ENCODE data around the gene CCM2. TPM values are rescaled to one million over a fixed set of nuclear protein-coding genes. Genes with fewer than 3 reads are reported as not detected.

CCM2 gene
- total RNA-seq, 2 experiments from 2014 or later: 134 TPM

- no peak overlapping the region for H3K27ac Mint-ChIP-seq
- peaks cover 19% of the 10 kb centered on the region for H3K4me1 Mint-ChIP-seq
- CTCF ChIA-PET: interaction anchor here (0.8 to 4.1 kb wide), 6 partner anchors 9 to 171 kb away, joined by 3 to 26 read pairs (median 4); partner anchors contain the start of gene H2AZ2
- H3K27me3 Mint-ChIP-seq: no peaks in the 10 kb centered on the region
- POLR2A ChIA-PET: no interaction called here
- DNase-seq: no peak
- no peaks in the 10 kb centered on the region for H3K9me3 Mint-ChIP-seq
- peaks cover 44% of the 10 kb centered on the region for H3K36me3 Mint-ChIP-seq (ENCODE audit: low read depth)
- no peak overlapping the region for H3K4me3 Mint-ChIP-seq
Observed at GRCh38 chr7:44964384-44964830, 35.6 kb upstream of the CCM2 start.

- ChIA-PET POLR2A (no interaction called here), CTCF (interaction anchor here (1.0 to 4.1 kb wide), 4 partner anchors 9 to 170 kb away, joined by 3 to 26 read pairs (median 5); partner anchors contain the start of gene H2AZ2)
- Mint-ChIP-seq H3K4me3 (no peak overlapping the region), H3K36me3 (ENCODE audit: low read depth) (peaks cover 42% of the 10 kb centered on the region), H3K9me3 (no peaks in the 10 kb centered on the region), H3K27me3 (no peaks in the 10 kb centered on the region), H3K27ac (no peak overlapping the region), H3K4me1 (peaks cover 14% of the 10 kb centered on the region)
- DNase-seq: no peak
Observed at GRCh38 chr7:44964831-44965440, 35.1 kb upstream of the CCM2 start.

- no peak overlapping the region for H3K4me3 Mint-ChIP-seq
- POLR2A ChIA-PET: no interaction called here
Observed at GRCh38 chr7:44965441-44965903, 34.5 kb upstream of the CCM2 start.

GRCh38 chr7:44965937-44966730, 33.9 kb upstream of the CCM2 start:
- peaks cover 7% of the 10 kb centered on the region for H3K4me1 Mint-ChIP-seq
- H3K36me3 Mint-ChIP-seq (ENCODE audit: low read depth): peaks cover 39% of the 10 kb centered on the region
- no peaks in the 10 kb centered on the region for H3K27me3 Mint-ChIP-seq
- DNase-seq: no peak
- POLR2A ChIA-PET: interaction anchor here (0.6 kb wide), 1 partner anchor 10 kb away, joined by 3 read pairs; no protein-coding TSS in a partner anchor
- H3K9me3 Mint-ChIP-seq: no peaks in the 10 kb centered on the region
- H3K27ac Mint-ChIP-seq: peak overlapping the region; percentile 48
- CTCF ChIA-PET: interaction anchor here (0.5 kb wide), 1 partner anchor 431 kb away, joined by 5 read pairs; no protein-coding TSS in a partner anchor
- no peak overlapping the region for H3K4me3 Mint-ChIP-seq

More at GRCh38 chr7:44965441-44965903, 34.5 kb upstream of the CCM2 start:
- CTCF ChIA-PET: no interaction called here
- DNase-seq: no peak
- Mint-ChIP-seq H3K36me3 (ENCODE audit: low read depth) (peaks cover 37% of the 10 kb centered on the region), H3K27ac (no peak overlapping the region), H3K9me3 (no peaks in the 10 kb centered on the region), H3K27me3 (no peaks in the 10 kb centered on the region), H3K4me1 (peaks cover 8% of the 10 kb centered on the region)

- Mint-ChIP-seq H3K9me3 (no peaks in the 10 kb centered on the region), H3K4me1 (peaks cover 12% of the 10 kb centered on the region), H3K36me3 (ENCODE audit: low read depth) (peaks cover 45% of the 10 kb centered on the region), H3K4me3 (no peak overlapping the region), H3K27me3 (no peaks in the 10 kb centered on the region), H3K27ac (peak overlapping the region; percentile 25)
- CTCF ChIA-PET: interaction anchor here (0.5 kb wide), 1 partner anchor 432 kb away, joined by 5 read pairs; no protein-coding TSS in a partner anchor
- POLR2A ChIA-PET: interaction anchor here (0.6 to 0.9 kb wide), 2 partner anchors 10 to 11 kb away, joined by 3 to 5 read pairs; no protein-coding TSS in a partner anchor
- DNase-seq: no peak
Observed at GRCh38 chr7:44966731-44967538, 33.1 kb upstream of the CCM2 start.

GRCh38 chr7:44967571-44968446, 32.2 kb upstream of the CCM2 start:
- H3K27me3 Mint-ChIP-seq: no peaks in the 10 kb centered on the region
- no peak overlapping the region for H3K4me3 Mint-ChIP-seq
- H3K4me1 Mint-ChIP-seq: peaks cover 13% of the 10 kb centered on the region
- no peak overlapping the region for H3K27ac Mint-ChIP-seq
- DNase-seq: no peak
- ChIA-PET CTCF (no interaction called here), POLR2A (interaction anchor here (0.9 kb wide), 1 partner anchor 11 kb away, joined by 5 read pairs; no protein-coding TSS in a partner anchor)
- no peaks in the 10 kb centered on the region for H3K9me3 Mint-ChIP-seq
- peaks cover 50% of the 10 kb centered on the region for H3K36me3 Mint-ChIP-seq (ENCODE audit: low read depth)

- peaks cover 51% of the 10 kb centered on the region for H3K36me3 Mint-ChIP-seq (ENCODE audit: low read depth)
- POLR2A ChIA-PET: no interaction called here
- peaks cover 19% of the 10 kb centered on the region for H3K4me1 Mint-ChIP-seq
- no peak for DNase-seq
- peak overlapping the region; percentile 64 for H3K27ac Mint-ChIP-seq
- H3K4me3 Mint-ChIP-seq: no peak overlapping the region
- H3K27me3 Mint-ChIP-seq: no peaks in the 10 kb centered on the region
- CTCF ChIA-PET: interaction anchor here (0.7 to 1.3 kb wide), 2 partner anchors 14 to 166 kb away, joined by 3 read pairs; no protein-coding TSS in a partner anchor
- no peaks in the 10 kb centered on the region for H3K9me3 Mint-ChIP-seq
Observed at GRCh38 chr7:44969049-44969700, 30.8 kb upstream of the CCM2 start.

GRCh38 chr7:44969701-44970522, 30.1 kb upstream of the CCM2 start:
- H3K27ac Mint-ChIP-seq: no peak overlapping the region
- POLR2A ChIA-PET: no interaction called here
- H3K27me3 Mint-ChIP-seq: no peaks in the 10 kb centered on the region
- DNase-seq: no peak
- CTCF ChIA-PET: interaction anchor here (0.7 to 1.3 kb wide), 2 partner anchors 14 to 165 kb away, joined by 3 read pairs; no protein-coding TSS in a partner anchor
- no peaks in the 10 kb centered on the region for H3K9me3 Mint-ChIP-seq
- H3K36me3 Mint-ChIP-seq (ENCODE audit: low read depth): peaks cover 58% of the 10 kb centered on the region
- no peak overlapping the region for H3K4me3 Mint-ChIP-seq
- H3K4me1 Mint-ChIP-seq: peaks cover 27% of the 10 kb centered on the region

- Mint-ChIP-seq H3K27ac (no peak overlapping the region), H3K4me1 (peaks cover 32% of the 10 kb centered on the region), H3K36me3 (ENCODE audit: low read depth) (peaks cover 59% of the 10 kb centered on the region), H3K27me3 (no peaks in the 10 kb centered on the region), H3K4me3 (no peak overlapping the region), H3K9me3 (no peaks in the 10 kb centered on the region)
- no peak for DNase-seq
- POLR2A ChIA-PET: no interaction called here
- CTCF ChIA-PET: interaction anchor here (5.2 kb wide), 1 partner anchor 166 kb away, joined by 44 read pairs; no protein-coding TSS in a partner anchor
Observed at GRCh38 chr7:44970523-44971051, 29.4 kb upstream of the CCM2 start.

GRCh38 chr7:44971188-44971901, 28.7 kb upstream of the CCM2 start:
- CTCF ChIA-PET: interaction anchor here (4.0 to 5.2 kb wide), 2 partner anchors 64 to 165 kb away, joined by 24 to 44 read pairs; no protein-coding TSS in a partner anchor
- Mint-ChIP-seq H3K36me3 (ENCODE audit: low read depth) (peaks cover 61% of the 10 kb centered on the region), H3K4me3 (no peak overlapping the region), H3K9me3 (no peaks in the 10 kb centered on the region), H3K27ac (no peak overlapping the region), H3K27me3 (no peaks in the 10 kb centered on the region), H3K4me1 (peaks cover 38% of the 10 kb centered on the region)
- no peak for DNase-seq
- POLR2A ChIA-PET: no interaction called here
